Ishikawa (cell line): ENCODE data around the gene CDS2.

Source experiments
- CEBPB ChIP-seq: IDR thresholded peaks from 2 replicates; pipeline ENCODE4 v1.6.1; 2012
- CREB1 ChIP-seq: IDR thresholded peaks from 2 replicates; pipeline ENCODE4 v1.6.1; 2012; ENCODE audit warnings: low read depth
- EGR1 ChIP-seq: IDR thresholded peaks from 2 replicates; pipeline ENCODE4 v1.6.1; 2012
- EP300 ChIP-seq: IDR thresholded peaks from 2 replicates; pipeline ENCODE4 v1.6.1; 2012; ENCODE audit warnings: borderline replicate concordance
- FOXM1 ChIP-seq: IDR thresholded peaks from 2 replicates; pipeline ENCODE4 v1.6.1; 2012; ENCODE audit warnings: low read depth, borderline replicate concordance
- MAX ChIP-seq: IDR thresholded peaks from 2 replicates; pipeline ENCODE4 v1.6.1; 2012
- NFIC ChIP-seq: IDR thresholded peaks from 2 replicates; pipeline ENCODE4 v1.6.1; 2012
- RAD21 ChIP-seq: IDR thresholded peaks from 2 replicates; pipeline ENCODE4 v1.6.1; 2012; ENCODE audit warnings: low read depth
- REST ChIP-seq: IDR thresholded peaks from 2 replicates; pipeline ENCODE4 v1.6.1; 2012; ENCODE audit warnings: low read depth, mild to moderate bottlenecking
- TAF1 ChIP-seq: IDR thresholded peaks from 2 replicates; pipeline ENCODE4 v1.6.1; 2012; ENCODE audit warnings: low read depth, mild to moderate bottlenecking
- TCF12 ChIP-seq: IDR thresholded peaks from 2 replicates; pipeline ENCODE4 v1.6.1; 2012; ENCODE audit warnings: low read depth
- TEAD4 ChIP-seq: IDR thresholded peaks from 2 replicates; pipeline ENCODE4 v1.6.1; 2012
- USF1 ChIP-seq: IDR thresholded peaks from 2 replicates; pipeline ENCODE4 v1.6.1; 2012
- YY1 ChIP-seq: IDR thresholded peaks from 2 replicates; pipeline ENCODE4 v1.6.1; 2012; ENCODE audit warnings: low read depth
- ZBTB7A ChIP-seq: IDR thresholded peaks from 2 replicates; pipeline ENCODE4 v1.6.1; 2012; ENCODE audit warnings: low read depth

The CDS2 gene

GRCh38 chr20:5171790-5172164 lies 45.0 kb downstream of the CDS2 start:
- TF ChIP-seq CREB1 (no peak), USF1 (no peak), TEAD4 (no peak), NFIC (no peak), MAX (no peak), RAD21 (no peak), REST (no peak), EP300 (no peak), FOXM1 (no peak), YY1 (no peak), EGR1 (no peak), TAF1 (no peak), TCF12 (no peak), ZBTB7A (no peak), CEBPB (no peak)

- TF ChIP-seq EGR1 (no peak), EP300 (no peak), MAX (no peak), CREB1 (no peak), CEBPB (no peak), TCF12 (no peak), TEAD4 (no peak), FOXM1 (no peak), NFIC (no peak), YY1 (no peak), ZBTB7A (no peak), REST (no peak), USF1 (no peak), TAF1 (no peak), RAD21 (no peak)
Observed at GRCh38 chr20:5172167-5172601, 45.4 kb downstream of the CDS2 start.

- TF ChIP-seq YY1 (no peak), TAF1 (no peak), FOXM1 (no peak), CEBPB (no peak), CREB1 (no peak)
Observed at GRCh38 chr20:5172903-5173463, 46.2 kb downstream of the CDS2 start.

GRCh38 chr20:5173751-5174150 lies 46.9 kb downstream of the CDS2 start:
- TF ChIP-seq RAD21 (no peak), YY1 (no peak), EP300 (no peak), TCF12 (no peak), CREB1 (no peak), NFIC (no peak), EGR1 (no peak), USF1 (no peak), FOXM1 (no peak), CEBPB (no peak), TAF1 (no peak), MAX (no peak), REST (no peak), ZBTB7A (no peak), TEAD4 (no peak)
